Occipital lobe (tissue), 1 donor: ENCODE data around the gene CRTC3. TPM values are rescaled to one million over a fixed set of nuclear protein-coding genes. Genes with fewer than 3 reads are reported as not detected.

Experiments used
- total RNA-seq: library from RNA; depleted of rRNA; stranded (reverse); fragments of >200 nt; gene quantifications from one replicate; pipeline ENCODE4 v1.2.3, GENCODE V29; 2014

CRTC3 gene
- total RNA-seq, 1 donor from 2014 or later, result 17.9 TPM

Other genes starting within 250 kb of the CRTC3 start
- gene ZNF774, start 177.6 kb upstream of the CRTC3 start, total RNA-seq, result 6.1 TPM
- gene IQGAP1, start 141.7 kb upstream of the CRTC3 start, total RNA-seq, result 41.0 TPM
- gene BLM, start 187.4 kb downstream of the CRTC3 start, total RNA-seq, result 3.6 TPM